Measurements from ENCODE around the gene ASB18. TPM values are rescaled to one million over a fixed set of nuclear protein-coding genes. Genes with fewer than 3 reads are reported as not detected.
"Not testable (repeated sequence)": the region's sequence is repeated elsewhere in the genome, so short reads cannot be mapped to it uniquely, and the experiment has no call there.

The ASB18 gene
- total and polyA plus RNA-seq, 3 experiments from 2014 or later = not detected

- no peaks in the 10 kb centered on the region for H3K36me3 Mint-ChIP-seq
- H3K27ac Mint-ChIP-seq = no peak overlapping the region
- ChIA-PET POLR2A (no interaction called here), CTCF (no interaction called here)
- no peaks in the 10 kb centered on the region for H3K4me1 ChIP-seq (ENCODE audit: insufficient read depth, low read length)
- DNase-seq = no peak
- H3K9me3 ChIP-seq (ENCODE audit: low read length) = no peaks in the 10 kb centered on the region
- no peak overlapping the region for H3K4me3 Mint-ChIP-seq
- H3K4me1 Mint-ChIP-seq = no peaks in the 10 kb centered on the region
- H3K27me3 Mint-ChIP-seq = peaks cover 13 to 40% of the 10 kb centered on the region in 2 donors
- H3K27ac ChIP-seq (ENCODE audit: low read depth, low read length) = no peak overlapping the region
- H3K9me3 Mint-ChIP-seq = no peaks in the 10 kb centered on the region
- no peaks in the 10 kb centered on the region for H3K36me3 ChIP-seq (ENCODE audit: insufficient read depth, low read length)
- H3K4me3 ChIP-seq (ENCODE audit: low read length) = no peak overlapping the region
- H3K27me3 ChIP-seq (ENCODE audit: insufficient read depth, low read length, poor library complexity, severe bottlenecking) = no peaks in the 10 kb centered on the region
Observed at GRCh38 chr2:236291476-236291875, 27.3 kb upstream of the ASB18 start.

GRCh38 chr2:236290742-236291425 lies 26.7 kb upstream of the ASB18 start:
- no peak overlapping the region for H3K4me3 Mint-ChIP-seq
- Histone ChIP-seq H3K4me3 (ENCODE audit: low read length) (no peak overlapping the region), H3K36me3 (ENCODE audit: insufficient read depth, low read length) (no peaks in the 10 kb centered on the region), H3K9me3 (ENCODE audit: low read length) (no peaks in the 10 kb centered on the region), H3K4me1 (ENCODE audit: insufficient read depth, low read length) (no peaks in the 10 kb centered on the region), H3K27ac (ENCODE audit: low read depth, low read length) (no peak overlapping the region), H3K27me3 (ENCODE audit: insufficient read depth, low read length, poor library complexity, severe bottlenecking) (no peaks in the 10 kb centered on the region)
- ChIA-PET CTCF (no interaction called here), POLR2A (no interaction called here)
- no peak overlapping the region for H3K27ac Mint-ChIP-seq
- no peak for DNase-seq
- H3K9me3 Mint-ChIP-seq = no peaks in the 10 kb centered on the region
- peaks cover 11 to 36% of the 10 kb centered on the region in 2 donors for H3K27me3 Mint-ChIP-seq
- H3K4me1 Mint-ChIP-seq = no peaks in the 10 kb centered on the region
- no peaks in the 10 kb centered on the region for H3K36me3 Mint-ChIP-seq

- Mint-ChIP-seq H3K27ac (no peak overlapping the region), H3K4me1 (no peaks in the 10 kb centered on the region), H3K4me3 (no peak overlapping the region), H3K27me3 (peaks cover 15 to 32% of the 10 kb centered on the region in 2 donors), H3K36me3 (no peaks in the 10 kb centered on the region), H3K9me3 (no peaks in the 10 kb centered on the region)
- Histone ChIP-seq H3K4me1 (ENCODE audit: insufficient read depth, low read length) (no peaks in the 10 kb centered on the region), H3K9me3 (ENCODE audit: low read length) (no peaks in the 10 kb centered on the region), H3K27ac (ENCODE audit: low read depth, low read length) (no peak overlapping the region), H3K36me3 (ENCODE audit: insufficient read depth, low read length) (no peaks in the 10 kb centered on the region), H3K4me3 (ENCODE audit: low read length) (no peak overlapping the region), H3K27me3 (ENCODE audit: insufficient read depth, low read length, poor library complexity, severe bottlenecking) (no peaks in the 10 kb centered on the region)
- DNase-seq = no peak
- POLR2A ChIA-PET = no interaction called here
- CTCF ChIA-PET = interaction anchor here (0.6 kb wide), 1 partner anchor 1284 kb away, joined by 3 read pairs; no protein-coding TSS in a partner anchor
Observed at GRCh38 chr2:236289766-236290462, 25.7 kb upstream of the ASB18 start.

- H3K4me1 ChIP-seq (ENCODE audit: insufficient read depth, low read length); H3K4me1 Mint-ChIP-seq; H3K27ac ChIP-seq (ENCODE audit: low read depth, low read length); CTCF ChIA-PET; H3K4me3 Mint-ChIP-seq; H3K9me3 ChIP-seq (ENCODE audit: low read length); H3K36me3 ChIP-seq (ENCODE audit: insufficient read depth, low read length); H3K27ac Mint-ChIP-seq; H3K9me3 Mint-ChIP-seq; H3K4me3 ChIP-seq (ENCODE audit: low read length); POLR2A ChIA-PET; H3K36me3 Mint-ChIP-seq; H3K27me3 ChIP-seq (ENCODE audit: insufficient read depth, low read length, poor library complexity, severe bottlenecking); DNase-seq: not testable (repeated sequence)
- H3K27me3 Mint-ChIP-seq = peaks cover 10 to 32% of the 10 kb centered on the region in 2 donors
Observed at GRCh38 chr2:236288373-236288772, 24.2 kb upstream of the ASB18 start.

DNA sequence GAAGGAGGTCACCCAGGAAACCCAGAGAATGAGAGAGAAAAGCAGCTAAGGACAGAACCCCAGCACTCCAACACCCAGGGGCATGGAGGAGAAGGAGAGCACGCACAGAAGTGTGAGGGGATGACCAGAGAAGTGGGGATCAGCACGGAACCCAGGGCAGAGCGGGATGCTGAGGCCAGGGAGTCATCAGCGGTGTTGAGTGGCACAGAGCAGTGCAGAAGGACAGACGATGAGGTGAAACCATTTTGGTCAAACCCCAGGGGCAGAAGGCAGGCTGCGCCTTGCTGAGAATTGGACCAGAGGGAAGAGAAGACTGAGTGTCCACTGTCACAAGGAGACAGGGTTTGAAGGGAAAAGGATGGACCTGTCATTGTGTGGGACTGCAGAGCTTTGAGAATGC lies 23.4 kb upstream of the ASB18 start:
- no peak for DNase-seq
- ChIA-PET CTCF (no interaction called here), POLR2A (no interaction called here)
- H3K4me1 Mint-ChIP-seq = no peaks in the 10 kb centered on the region
- H3K27ac ChIP-seq (ENCODE audit: low read depth, low read length) = no peak overlapping the region
- H3K4me1 ChIP-seq (ENCODE audit: insufficient read depth, low read length) = no peaks in the 10 kb centered on the region
- H3K27ac Mint-ChIP-seq = no peak overlapping the region
- no peaks in the 10 kb centered on the region for H3K9me3 ChIP-seq (ENCODE audit: low read length)
- no peak overlapping the region for H3K4me3 Mint-ChIP-seq
- H3K36me3 ChIP-seq (ENCODE audit: insufficient read depth, low read length) = no peaks in the 10 kb centered on the region
- no peaks in the 10 kb centered on the region for H3K36me3 Mint-ChIP-seq
- peaks cover 0 to 3% (median 0%) of the 10 kb centered on the region in 5 donors for H3K9me3 Mint-ChIP-seq
- no peak overlapping the region for H3K4me3 ChIP-seq (ENCODE audit: low read length)
- H3K27me3 ChIP-seq (ENCODE audit: insufficient read depth, low read length, poor library complexity, severe bottlenecking) = no peaks in the 10 kb centered on the region
- H3K27me3 Mint-ChIP-seq = peaks cover 10 to 32% of the 10 kb centered on the region in 2 donors

- no peaks in the 10 kb centered on the region for H3K27me3 ChIP-seq (ENCODE audit: insufficient read depth, low read length, poor library complexity, severe bottlenecking)
- Mint-ChIP-seq H3K4me1 (no peaks in the 10 kb centered on the region), H3K9me3 (peaks cover 0 to 4% (median 0%) of the 10 kb centered on the region in 5 donors), H3K27ac (no peak overlapping the region), H3K27me3 (peaks cover 10 to 31% of the 10 kb centered on the region in 2 donors), H3K4me3 (no peak overlapping the region), H3K36me3 (no peaks in the 10 kb centered on the region)
- POLR2A ChIA-PET = no interaction called here
- H3K4me3 ChIP-seq (ENCODE audit: low read length) = no peak overlapping the region
- H3K9me3 ChIP-seq (ENCODE audit: low read length) = no peaks in the 10 kb centered on the region
- CTCF ChIA-PET = no interaction called here
- H3K4me1 ChIP-seq (ENCODE audit: insufficient read depth, low read length) = no peaks in the 10 kb centered on the region
- H3K27ac ChIP-seq (ENCODE audit: low read depth, low read length) = no peak overlapping the region
- DNase-seq = no peak
- H3K36me3 ChIP-seq (ENCODE audit: insufficient read depth, low read length) = no peaks in the 10 kb centered on the region
Observed at GRCh38 chr2:236286873-236287545, 22.8 kb upstream of the ASB18 start.

- POLR2A ChIA-PET = no interaction called here
- Mint-ChIP-seq H3K27ac (no peak overlapping the region), H3K9me3 (peaks cover 0 to 6% (median 0%) of the 10 kb centered on the region in 5 donors), H3K36me3 (no peaks in the 10 kb centered on the region), H3K4me1 (no peaks in the 10 kb centered on the region), H3K27me3 (peaks cover 9 to 15% of the 10 kb centered on the region in 2 donors), H3K4me3 (no peak overlapping the region)
- no peaks in the 10 kb centered on the region for H3K4me1 ChIP-seq (ENCODE audit: insufficient read depth, low read length)
- no peak for DNase-seq
- CTCF ChIA-PET = no interaction called here
- no peaks in the 10 kb centered on the region for H3K9me3 ChIP-seq (ENCODE audit: low read length)
- H3K27ac ChIP-seq (ENCODE audit: low read depth, low read length) = no peak overlapping the region
- H3K4me3 ChIP-seq (ENCODE audit: low read length) = no peak overlapping the region
- H3K27me3 ChIP-seq (ENCODE audit: insufficient read depth, low read length, poor library complexity, severe bottlenecking) = no peaks in the 10 kb centered on the region
- H3K36me3 ChIP-seq (ENCODE audit: insufficient read depth, low read length) = no peaks in the 10 kb centered on the region
Observed at GRCh38 chr2:236284208-236284607, 20.0 kb upstream of the ASB18 start.

- Histone ChIP-seq H3K27me3 (ENCODE audit: insufficient read depth, low read length, poor library complexity, severe bottlenecking) (no peaks in the 10 kb centered on the region), H3K4me3 (ENCODE audit: low read length) (no peak overlapping the region), H3K9me3 (ENCODE audit: low read length) (no peaks in the 10 kb centered on the region), H3K4me1 (ENCODE audit: insufficient read depth, low read length) (no peaks in the 10 kb centered on the region), H3K27ac (ENCODE audit: low read depth, low read length) (no peak overlapping the region), H3K36me3 (ENCODE audit: insufficient read depth, low read length) (no peaks in the 10 kb centered on the region)
- H3K36me3 Mint-ChIP-seq = no peaks in the 10 kb centered on the region
- no peaks in the 10 kb centered on the region for H3K4me1 Mint-ChIP-seq
- peaks cover 0 to 6% (median 1%) of the 10 kb centered on the region in 5 donors for H3K9me3 Mint-ChIP-seq
- CTCF ChIA-PET = no interaction called here
- POLR2A ChIA-PET = no interaction called here
- no peak overlapping the region for H3K4me3 Mint-ChIP-seq
- DNase-seq = no peak
- no peak overlapping the region for H3K27ac Mint-ChIP-seq
- H3K27me3 Mint-ChIP-seq = peaks cover 5 to 25% of the 10 kb centered on the region in 2 donors
Observed at GRCh38 chr2:236282406-236282805, 18.2 kb upstream of the ASB18 start.

Measured in CD8-positive, alpha-beta memory T cell (primary cell).